ENCODE results near the gene SDK2. TPM values are rescaled to one million over a fixed set of nuclear protein-coding genes. Genes with fewer than 3 reads are reported as not detected.

SDK2 gene
- total RNA-seq, 1 donor from 2014 or later = not detected

GRCh38 chr17:73511719-73512115 lies 132.5 kb downstream of the SDK2 start:
- no peak for DNase-seq (ENCODE audit: low read depth in 2 of 2)

GRCh38 chr17:73510981-73511718 lies 133.1 kb downstream of the SDK2 start:
- no peak for DNase-seq (ENCODE audit: low read depth in 2 of 2)

GRCh38 chr17:73508931-73509605 lies 135.2 kb downstream of the SDK2 start:
- no peak for DNase-seq (ENCODE audit: low read depth in 2 of 2)

- no peak for DNase-seq (ENCODE audit: low read depth in 2 of 2)
These were observed 136.0 kb downstream of the SDK2 start for GRCh38 chr17:73508057-73508930.

- DNase-seq (ENCODE audit: low read depth in 2 of 2) = no peak
These were observed 137.5 kb downstream of the SDK2 start for GRCh38 chr17:73506470-73507435.

GRCh38 chr17:73503560-73503959 lies 140.7 kb downstream of the SDK2 start:
- no peak for DNase-seq (ENCODE audit: low read depth in 2 of 2)

- DNase-seq (ENCODE audit: low read depth in 2 of 2) = no peak
These were observed 143.7 kb downstream of the SDK2 start for GRCh38 chr17:73500414-73500999.

- DNase-seq (ENCODE audit: low read depth in 2 of 2) = no peak
These were observed 145.2 kb downstream of the SDK2 start for GRCh38 chr17:73498886-73499554.

GRCh38 chr17:73498176-73498575 lies 146.1 kb downstream of the SDK2 start:
- DNase-seq (ENCODE audit: low read depth in 2 of 2) = no peak

GRCh38 chr17:73497721-73498120 lies 146.5 kb downstream of the SDK2 start:
- DNase-seq (ENCODE audit: low read depth in 2 of 2) = no peak

GRCh38 chr17:73496232-73496631 lies 148.0 kb downstream of the SDK2 start:
- DNase-seq (ENCODE audit: low read depth in 2 of 2) = no peak

GRCh38 chr17:73495641-73496040 lies 148.6 kb downstream of the SDK2 start:
- DNase-seq (ENCODE audit: low read depth in 2 of 2) = no peak

- no peak for DNase-seq (ENCODE audit: low read depth in 2 of 2)
These were observed 149.3 kb downstream of the SDK2 start for GRCh38 chr17:73494950-73495349.

GRCh38 chr17:73493956-73494926 lies 150.0 kb downstream of the SDK2 start:
- no peak for DNase-seq (ENCODE audit: low read depth in 2 of 2)

GRCh38 chr17:73492821-73493814 lies 151.1 kb downstream of the SDK2 start:
- no peak for DNase-seq (ENCODE audit: low read depth in 2 of 2)

GRCh38 chr17:73492125-73492820 lies 152.0 kb downstream of the SDK2 start:
- no peak for DNase-seq (ENCODE audit: low read depth in 2 of 2)

GRCh38 chr17:73491648-73492047 lies 152.6 kb downstream of the SDK2 start:
- no peak for DNase-seq (ENCODE audit: low read depth in 2 of 2)
